Hematopoietic multipotent progenitor cell treated with erythropoietin and hydrocortisone succinate and interleukin-3 and kit ligand, for 4 days (in vitro differentiated cells): ENCODE data around the gene VTI1A.
A peak's percentile ranks its signal among the peaks of the same experiment; 100 is the strongest.

Experiments
- DNase-seq: peaks from one replicate; pipeline ENCODE4 v3.0.0-alpha.2; 2015

The VTI1A gene

DNA sequence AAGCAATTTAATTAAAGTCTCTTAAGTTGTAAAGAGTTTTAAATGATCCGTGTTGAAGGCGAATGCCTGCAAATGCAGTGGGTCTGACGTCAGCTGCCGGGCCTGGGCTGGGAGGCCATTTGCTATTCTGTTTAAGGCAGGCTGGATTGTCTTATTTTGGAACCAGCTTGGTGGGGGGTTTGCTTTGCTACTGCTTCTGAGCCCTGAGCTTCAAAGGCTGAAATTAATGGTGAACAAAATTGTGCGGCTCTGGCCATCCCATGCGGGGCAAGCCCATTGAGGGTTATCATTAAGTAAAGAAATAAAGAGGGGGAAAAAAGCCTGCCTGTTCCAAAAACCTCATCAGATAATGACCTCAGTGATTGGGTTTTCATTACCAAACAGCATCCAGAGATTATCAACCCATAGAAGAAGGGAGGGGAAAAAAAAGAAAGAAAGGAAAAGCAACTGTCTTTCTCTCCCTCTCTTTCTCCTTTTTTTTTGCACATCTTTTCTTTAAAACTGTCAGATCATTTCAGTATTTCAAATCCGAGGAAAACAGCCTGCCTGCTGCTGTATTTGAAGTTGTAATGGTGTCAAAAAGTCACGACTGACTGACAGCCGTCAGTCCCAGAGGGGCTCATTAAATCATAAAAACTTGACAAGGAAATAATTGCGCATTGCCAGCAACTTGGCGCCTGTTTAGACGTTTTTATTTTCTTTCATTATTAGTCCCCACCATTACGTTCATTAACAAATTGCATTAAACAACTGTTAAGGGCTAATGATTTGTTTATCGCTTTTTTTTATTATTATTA lies 371.2 kb downstream of the VTI1A start:
- no peak for DNase-seq

DNA sequence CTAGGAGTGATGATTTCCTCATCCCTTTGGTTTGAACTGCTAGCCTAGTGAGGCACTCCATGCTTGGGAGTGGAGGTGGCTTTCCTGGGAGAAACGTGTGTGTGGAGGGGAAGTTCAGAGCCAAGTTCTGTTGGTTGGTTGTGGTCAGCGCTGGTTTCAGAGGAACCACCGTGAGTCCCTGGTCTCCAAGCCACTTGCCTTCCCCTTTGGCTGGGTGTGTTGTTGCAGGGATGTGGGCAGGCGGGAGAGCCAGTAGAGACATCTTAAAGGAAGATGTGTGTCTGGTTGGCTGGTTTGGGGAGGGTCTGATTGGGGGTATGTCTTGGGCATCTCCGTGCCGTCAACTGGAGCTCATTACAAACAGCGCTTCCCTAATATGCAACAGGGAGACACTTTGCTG lies 372.2 kb downstream of the VTI1A start:
- no peak for DNase-seq

DNA sequence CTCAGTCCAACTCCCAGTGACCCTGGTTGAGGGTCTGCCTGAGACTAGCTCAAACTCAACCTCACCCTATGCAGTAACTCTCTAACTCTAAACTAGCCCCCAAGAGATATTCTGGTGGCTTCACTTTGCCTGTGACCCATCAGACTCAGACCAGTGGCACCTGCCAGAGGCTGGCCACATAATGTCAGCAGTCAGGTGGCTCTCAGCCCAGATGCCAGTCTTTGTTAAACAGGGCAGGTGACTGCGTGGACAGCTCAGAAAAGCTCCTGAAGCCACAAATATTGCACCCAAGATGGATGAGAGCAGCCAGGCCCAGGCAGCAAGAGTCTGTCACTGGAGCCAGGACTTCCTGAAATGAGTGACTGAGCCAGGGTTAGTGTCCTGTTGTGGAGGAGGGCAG lies 373.3 kb downstream of the VTI1A start:
- DNase-seq: no peak

DNA sequence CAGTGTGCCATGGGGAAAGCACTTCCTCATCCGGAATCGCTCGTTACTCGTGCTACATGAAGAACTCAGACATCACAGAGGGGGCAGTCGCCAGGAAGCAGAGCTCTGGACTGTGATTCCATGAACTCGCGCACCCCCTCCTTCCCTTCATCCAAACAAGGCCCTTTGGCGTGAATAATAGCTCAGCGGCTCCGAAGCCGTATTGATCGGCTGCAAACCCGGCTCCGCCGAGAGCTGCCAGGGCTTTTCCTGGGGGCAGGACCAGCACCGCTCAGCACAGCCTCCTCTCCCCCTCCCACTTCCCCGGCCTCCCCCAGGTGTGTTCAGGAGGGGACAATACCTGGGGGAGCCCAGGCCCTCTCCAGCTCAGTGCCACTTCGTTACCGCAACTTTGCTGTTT lies 374.0 kb downstream of the VTI1A start:
- DNase-seq: no peak

DNA sequence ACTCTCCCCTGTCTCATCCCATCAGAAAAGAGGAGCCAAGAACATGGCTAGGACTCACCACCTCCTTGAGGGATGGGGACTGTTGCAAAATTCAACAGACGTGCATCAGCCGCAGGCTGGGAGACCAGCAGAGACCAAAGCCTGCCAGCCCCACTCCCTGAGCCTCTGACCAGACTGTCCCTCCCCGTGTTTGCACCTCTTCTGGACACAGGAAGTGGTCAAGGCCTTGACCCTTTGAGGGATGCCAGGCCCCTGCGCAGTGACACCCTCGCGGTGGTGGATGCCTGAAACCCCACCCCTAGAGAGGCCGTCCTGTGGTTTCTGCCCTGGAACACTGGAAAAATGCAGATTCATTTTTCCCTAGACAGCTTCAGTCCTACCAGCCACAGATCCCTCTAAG lies 374.6 kb downstream of the VTI1A start:
- DNase-seq: no peak

DNA sequence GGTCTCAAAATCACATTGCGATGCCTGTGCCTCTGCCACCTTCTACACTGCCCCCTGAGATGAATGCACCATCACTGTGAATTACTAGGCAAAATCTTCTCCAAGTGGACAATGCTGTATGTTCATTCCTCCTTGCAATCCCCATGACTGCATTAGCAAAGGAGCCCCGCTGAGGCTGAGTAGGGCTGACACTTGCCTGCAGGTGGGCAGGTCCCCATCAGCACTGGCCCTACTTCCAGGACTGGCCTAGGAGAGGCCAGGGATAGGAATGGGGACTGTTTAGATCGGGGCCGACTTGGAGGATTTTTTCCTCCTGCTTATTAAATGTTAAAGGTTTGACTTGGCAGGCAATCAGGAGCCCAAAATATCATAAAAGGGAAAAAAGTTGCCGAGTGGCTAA lies 376.0 kb downstream of the VTI1A start:
- DNase-seq: no peak

DNA sequence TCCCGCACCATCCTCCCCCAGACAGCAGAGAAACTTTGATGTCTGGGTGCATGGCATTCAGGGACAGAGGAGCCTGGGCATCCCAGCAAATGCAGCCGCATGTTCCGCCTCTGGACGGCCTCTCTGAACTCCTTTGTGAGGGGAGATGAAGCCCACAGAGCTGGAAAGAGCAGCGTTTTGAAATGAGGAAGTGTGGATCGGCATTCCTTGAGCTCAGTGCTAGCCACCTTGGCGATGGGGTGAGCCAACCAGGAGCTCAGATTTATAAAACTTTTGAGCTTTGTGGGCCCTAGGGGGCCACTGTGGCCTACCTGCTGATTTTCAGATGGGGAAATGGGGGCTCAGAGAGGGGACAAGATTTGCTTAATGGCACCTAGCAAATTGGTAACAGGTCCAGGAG lies 376.6 kb downstream of the VTI1A start:
- no peak for DNase-seq

DNA sequence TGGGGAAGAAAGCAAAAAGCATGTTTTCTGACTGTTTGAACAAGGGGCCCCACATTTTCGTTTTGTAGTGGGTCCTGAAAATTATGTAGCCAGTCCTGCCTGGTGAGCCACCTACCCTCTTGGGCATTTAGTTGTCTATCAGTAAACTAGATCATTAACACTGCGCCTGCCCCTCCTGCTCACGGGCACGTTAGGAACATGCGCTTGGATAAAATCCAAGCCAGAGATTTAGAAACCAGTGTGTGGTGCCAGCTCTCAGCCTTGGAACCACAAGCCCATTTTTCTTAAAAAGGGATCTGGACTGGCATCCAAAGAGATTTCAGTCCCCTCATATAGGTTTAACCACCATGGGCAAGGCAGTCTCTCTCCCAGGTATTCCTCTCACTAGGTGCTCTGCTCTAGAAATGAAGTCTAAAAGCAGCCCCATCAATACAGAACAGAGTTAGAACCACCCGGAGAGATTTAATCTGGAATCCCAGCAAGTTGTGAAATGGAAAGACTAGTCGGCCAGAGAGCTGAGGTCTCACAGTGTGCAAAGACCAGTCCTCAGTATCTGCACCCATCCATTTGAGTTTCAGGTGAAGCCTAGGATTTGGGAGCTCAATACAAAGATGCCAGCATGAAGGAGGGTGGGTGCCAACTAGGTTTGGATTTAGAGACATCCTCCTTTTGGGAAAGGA lies 379.1 kb downstream of the VTI1A start:
- no peak for DNase-seq

DNA sequence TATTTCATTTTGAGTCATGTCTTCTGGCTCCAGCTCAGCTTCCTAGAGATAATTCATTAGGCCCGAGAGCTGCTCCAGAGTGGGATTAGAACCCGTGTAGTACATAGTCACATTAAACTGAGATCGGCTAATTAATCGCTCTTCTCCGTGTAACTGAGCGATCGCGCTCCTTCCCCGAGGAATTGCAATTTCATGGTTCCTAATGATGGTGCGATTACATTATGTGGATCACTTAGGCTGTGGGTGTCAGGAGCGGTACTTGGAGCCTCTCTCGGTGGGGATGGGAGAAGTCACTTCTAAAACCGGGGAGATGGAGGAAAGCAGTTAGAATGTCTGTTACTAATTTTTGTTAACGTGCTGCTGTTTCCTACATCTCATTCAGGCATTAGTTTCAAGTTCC lies 380.1 kb downstream of the VTI1A start:
- DNase-seq: no peak

DNA sequence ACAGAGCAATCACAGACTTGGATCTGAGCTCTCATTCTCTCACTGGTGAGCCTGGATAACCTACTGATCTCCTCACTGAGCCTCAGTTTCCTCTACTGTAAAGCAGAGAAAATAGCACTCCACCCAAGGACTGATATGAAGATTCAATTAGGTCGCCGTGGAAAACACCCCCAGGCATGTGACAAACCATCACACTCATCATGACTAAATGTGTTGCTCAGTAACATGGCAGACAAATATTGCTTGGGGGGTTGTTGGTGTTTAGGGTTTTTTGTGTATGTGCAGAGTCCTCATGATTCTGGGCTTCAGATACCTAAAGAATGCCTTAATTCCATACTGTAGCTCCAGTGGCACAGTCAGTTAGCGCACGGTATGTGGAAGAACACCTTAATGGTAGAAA lies 380.9 kb downstream of the VTI1A start:
- no peak for DNase-seq

DNA sequence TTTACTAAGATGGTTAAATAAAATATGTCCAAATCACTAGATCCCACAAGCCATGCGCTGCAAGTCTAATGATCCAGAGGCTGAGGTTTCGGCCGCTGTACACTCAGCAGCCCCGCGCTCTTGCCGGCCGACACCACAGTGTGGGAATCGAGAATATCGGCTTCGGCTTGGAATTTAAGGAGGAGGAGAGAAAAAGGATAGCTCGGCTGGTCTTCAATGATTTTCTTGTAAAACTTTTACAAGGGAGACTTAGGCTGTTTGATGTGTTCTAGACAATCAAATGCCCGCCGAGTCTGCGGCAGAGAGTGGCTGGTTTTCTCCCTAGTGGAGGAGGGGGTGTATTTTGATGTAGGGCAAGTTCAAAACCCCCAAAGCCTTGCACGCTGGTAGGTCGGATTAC lies 384.8 kb downstream of the VTI1A start:
- DNase-seq: no peak

DNA sequence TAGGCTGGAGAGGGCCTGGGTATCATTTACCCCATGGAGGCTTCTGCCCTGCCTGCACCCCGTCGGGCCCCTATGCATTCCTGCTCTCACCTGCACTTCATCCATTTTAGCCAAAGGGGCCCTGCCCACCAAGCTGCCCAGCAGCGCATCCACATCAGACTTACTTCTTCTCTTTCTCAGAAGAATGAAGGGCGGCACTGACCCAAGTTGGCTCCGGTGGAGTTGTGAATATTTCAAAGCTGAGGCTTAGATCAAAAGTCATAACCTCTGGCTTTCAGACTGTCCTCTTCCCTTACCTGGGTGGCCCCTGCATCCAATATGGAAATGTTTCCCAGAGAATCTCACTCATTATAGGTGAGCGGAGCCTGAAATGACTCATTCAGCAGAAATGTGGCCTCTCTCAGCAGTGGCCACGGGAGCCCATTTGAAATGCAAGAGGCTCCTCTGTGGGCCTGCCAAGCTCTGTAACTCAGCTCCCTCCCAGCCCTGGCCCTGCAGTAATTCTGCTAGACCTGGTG lies 385.4 kb downstream of the VTI1A start:
- no peak for DNase-seq

DNA sequence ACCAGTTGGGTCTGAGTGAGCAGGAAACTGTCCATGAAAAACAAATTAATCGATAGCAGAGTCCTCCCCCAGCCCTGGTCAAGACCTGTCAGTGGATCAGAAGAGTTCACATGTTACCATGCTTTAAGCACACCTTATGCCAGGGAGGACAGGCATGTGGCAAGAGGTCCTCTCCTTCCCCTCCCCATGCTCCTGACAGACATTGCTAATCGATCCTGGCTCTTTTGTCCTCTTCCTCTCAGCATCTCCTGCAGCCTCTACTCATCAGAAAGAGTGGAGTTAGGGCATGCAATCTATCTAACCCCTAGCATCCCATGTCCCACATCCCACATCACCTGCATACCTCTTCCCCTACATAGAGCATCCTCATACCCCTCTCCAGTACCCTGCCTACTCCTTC lies 385.9 kb downstream of the VTI1A start:
- no peak for DNase-seq

DNA sequence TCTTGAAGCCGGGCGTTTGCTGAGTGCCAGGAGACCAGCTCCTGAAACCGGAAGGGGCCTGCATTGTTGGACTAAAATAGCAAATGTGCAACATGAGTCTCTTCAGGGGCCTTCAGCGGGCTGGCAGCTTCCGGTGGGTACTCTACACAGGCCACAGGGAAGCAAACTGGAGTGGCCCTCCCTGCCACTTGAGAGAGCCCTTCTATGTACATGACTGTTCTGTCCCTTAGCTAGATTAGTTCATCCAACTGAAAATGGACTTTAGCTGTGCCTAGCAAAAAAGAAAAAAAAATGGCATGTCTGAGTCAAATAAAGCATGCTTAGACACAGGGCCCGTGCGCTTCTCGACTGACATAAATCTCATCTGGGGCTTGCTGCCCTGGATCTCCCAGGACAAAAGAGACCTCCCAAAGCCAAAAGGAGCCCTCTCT lies 387.8 kb downstream of the VTI1A start:
- DNase-seq: peak; percentile 47

DNA sequence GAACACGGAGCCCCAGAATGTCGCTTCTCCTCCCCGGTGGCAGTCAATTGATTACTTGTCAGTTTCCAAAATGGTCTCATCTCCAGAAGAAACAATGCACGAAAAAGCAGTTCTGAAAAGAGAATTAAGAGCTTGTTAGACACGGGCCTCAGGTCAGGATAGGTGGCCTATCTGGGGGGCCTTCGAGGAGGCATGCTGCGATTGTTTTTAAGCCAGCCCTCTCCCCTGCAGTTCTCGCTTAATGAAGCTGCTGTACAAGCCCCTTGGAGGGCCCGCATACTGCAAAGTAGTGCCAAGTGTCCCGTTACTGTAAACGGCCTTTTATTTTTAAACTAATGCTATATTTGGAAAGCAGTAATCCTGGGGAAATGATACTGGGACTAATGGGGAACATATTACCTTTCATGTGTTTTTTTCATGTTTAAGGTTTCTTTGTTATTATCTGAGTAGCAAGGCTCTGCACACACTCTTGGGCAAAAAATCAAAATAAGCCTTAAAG lies 388.3 kb downstream of the VTI1A start:
- DNase-seq: no peak

DNA sequence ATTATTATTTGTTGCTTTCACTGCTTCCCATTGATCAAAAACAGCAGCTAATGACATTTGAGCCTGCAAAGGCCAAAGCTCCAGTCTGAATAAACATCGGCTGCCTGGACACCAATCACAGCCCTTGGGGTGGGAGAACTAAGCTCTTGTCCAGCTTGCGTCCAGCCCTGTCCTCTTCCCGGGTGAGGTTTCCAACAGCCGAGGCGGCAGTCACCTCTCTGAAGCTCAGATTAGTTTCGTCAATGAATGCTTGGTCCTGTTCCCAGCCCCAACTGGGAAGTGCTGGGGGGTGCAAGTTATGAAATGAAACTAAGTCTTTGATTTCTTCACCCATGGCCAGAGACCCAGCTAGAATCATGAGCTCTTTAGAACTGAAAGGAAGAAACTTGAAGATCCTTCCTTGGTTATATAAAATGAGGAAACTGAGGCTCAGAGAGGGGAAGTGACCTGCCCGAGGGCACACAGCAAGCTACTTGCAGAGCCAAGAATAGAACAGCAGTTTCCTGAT lies 389.0 kb downstream of the VTI1A start:
- DNase-seq: no peak

DNA sequence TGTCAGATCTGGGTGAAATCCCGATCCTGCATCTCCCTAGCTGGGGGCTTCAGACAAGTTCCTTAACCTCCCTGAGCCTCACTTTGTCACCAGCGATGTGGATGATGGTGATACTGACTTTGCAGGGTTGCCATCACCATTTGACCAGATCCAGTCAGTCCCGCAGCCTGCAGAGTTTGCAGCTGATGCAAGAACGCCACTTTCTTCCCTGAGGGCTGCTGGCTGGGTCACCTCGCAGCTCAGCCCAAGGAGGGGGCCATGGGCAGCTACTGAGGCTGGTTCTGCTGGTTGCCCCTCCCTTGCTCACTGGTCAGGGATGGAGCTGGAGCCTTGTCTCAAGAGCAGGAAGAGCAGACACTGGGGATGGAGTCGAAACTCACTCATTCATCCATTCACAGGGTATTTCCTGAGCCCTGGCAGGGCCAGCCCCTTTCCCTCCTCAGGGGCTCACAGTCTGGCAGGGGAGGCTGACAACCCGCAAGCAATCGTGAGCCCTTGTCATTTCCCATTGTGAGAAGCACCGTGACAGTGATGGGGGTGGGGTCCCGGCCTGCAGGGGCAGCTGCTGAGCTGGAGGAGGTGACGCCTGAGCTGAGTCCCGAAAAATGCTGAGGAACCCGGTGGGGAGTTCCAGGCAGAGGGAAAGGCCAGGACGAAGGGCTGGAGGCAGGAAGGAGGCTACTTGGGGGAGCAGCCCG lies 391.9 kb downstream of the VTI1A start:
- no peak for DNase-seq

DNA sequence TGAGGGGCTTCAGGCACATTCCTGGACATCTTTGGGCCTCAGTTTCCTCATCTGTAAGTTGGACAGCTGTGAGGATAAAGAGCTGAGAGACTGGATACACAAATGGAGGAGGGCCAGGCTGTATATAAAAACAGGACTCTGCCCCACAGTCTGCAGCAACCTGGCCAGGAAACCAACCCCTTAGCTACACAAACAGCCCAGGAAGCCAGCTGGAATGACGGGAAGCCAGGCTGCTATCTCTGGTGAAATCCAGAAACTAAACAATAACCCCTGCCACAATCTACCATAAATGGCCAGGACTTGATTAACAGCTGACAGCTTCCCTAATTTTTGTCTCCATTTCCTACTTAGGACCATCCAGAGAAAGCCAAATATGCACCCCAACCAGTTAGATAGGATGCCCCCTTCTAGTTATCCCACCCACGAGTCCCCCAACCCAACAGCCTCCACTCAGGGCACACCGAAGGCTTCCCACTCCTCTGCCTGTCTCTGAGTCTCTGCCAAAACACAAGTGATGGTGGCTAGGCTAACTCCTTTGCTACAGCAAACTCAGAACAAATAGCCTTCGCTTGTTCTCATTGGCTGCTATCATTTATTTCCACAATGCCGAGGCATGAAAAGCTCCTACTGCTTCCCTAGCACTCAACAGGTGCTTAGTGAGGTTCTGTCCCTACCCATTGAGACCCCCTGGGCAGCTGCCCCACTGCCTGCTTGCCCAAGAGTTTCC lies 393.1 kb downstream of the VTI1A start:
- no peak for DNase-seq

DNA sequence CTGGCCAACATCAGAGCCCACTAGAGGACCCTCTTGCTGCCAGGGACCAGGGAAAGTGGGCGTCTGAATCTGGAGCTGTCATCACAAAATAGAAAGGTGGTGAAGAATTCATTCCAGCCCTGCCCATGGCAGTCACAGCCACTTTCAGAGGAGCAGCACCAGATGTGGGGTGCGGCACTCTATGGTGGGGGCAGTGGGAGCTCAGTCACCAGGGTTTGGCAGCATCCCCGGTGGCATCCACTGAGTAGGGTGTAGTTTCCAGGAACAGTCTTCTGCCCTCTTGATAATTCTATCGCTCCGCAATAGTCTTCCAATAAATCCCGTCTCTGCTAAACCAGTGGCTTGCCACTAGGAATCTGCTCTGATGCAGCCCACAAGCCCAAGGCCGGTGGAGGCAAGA lies 394.5 kb downstream of the VTI1A start:
- no peak for DNase-seq

DNA sequence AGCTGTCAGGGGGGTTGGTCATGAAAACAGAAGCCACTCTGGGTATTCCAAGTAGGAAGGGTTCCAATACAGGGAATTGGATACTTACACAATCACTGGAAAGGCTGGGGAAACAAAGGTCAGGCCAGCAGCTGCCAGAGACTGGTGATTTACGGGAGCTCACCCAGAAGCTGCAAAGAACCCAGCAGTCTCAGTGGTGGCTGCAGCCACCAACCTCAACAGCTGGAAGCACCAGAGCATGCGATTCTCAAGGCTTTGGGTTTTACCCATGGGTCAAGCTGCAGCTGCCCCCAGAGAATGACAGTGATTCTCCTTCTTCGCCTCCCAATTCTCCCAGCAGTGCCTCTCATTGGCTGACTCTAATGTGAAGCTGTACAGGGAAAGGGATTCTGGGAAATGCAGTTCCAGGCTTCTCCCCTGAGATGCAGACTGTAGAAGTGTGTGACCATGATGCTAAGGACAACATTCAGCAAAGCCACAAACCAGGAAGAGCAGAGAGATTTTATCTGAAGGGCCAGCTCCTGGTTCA lies 395.9 kb downstream of the VTI1A start:
- DNase-seq: peak; percentile 49

DNA sequence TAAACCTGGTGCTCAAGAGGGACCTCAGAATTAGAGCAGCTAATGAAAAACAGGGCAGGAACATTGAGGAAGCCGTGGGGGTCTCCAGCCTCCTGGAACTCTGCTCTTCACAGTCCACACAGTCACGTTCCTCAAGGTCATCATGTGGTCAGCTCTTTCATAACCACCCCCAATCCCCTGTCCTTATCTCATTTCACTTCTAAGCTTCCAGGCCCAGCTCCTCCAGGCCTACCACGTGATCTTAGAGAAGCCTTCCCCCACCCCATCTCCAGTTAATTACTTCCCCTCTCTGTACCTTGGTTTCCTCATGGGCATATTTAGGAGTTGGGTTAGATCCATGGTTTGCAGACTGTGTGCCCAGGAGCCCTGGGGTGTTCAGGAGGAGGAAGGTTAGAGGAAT lies 396.6 kb downstream of the VTI1A start:
- peak; percentile 58 for DNase-seq
